ENCODE measurements around the gene HS3ST5. TPM values are rescaled to one million over a fixed set of nuclear protein-coding genes. Genes with fewer than 3 reads are reported as not detected.

The HS3ST5 gene
- total and polyA plus RNA-seq, 8 donors = 0.08 to 0.26 (median 0.11) TPM; not detected in 4

- H3K4me1 ChIP-seq = no peaks in the 10 kb centered on the region
- DNase-seq (no peak), ATAC-seq (no peak), FAIRE-seq (no peak)
- H3K36me3 ChIP-seq = no peaks in the 10 kb centered on the region
- no peak overlapping the region for H3K27ac ChIP-seq
- no peaks in the 10 kb centered on the region for H3K9me3 ChIP-seq
- no peak for TF ChIP-seq CTCF (IDR thresholded peaks at IDR 0.05)
- H3K4me3 ChIP-seq = no peak overlapping the region
- intact Hi-C loops (cut with DNase I) = no loop called here
- 59 to 71% methylated on average over 7 of the region's 7 CpGs for WGBS, 2 donors
- H3K27me3 ChIP-seq = no peaks in the 10 kb centered on the region
These were observed 300.4 kb downstream of the HS3ST5 start for GRCh38 chr6:114042267-114043016.

GRCh38 chr6:114040871-114041270 is 302.0 kb downstream of the HS3ST5 start:
- WGBS, 2 donors = 75 to 82% methylated on average over 2 of the region's 2 CpGs
- no peak overlapping the region for H3K27ac ChIP-seq
- no peak for DNase-seq
- H3K27me3 ChIP-seq = no peaks in the 10 kb centered on the region
- H3K4me3 ChIP-seq = no peak overlapping the region
- H3K36me3 ChIP-seq = no peaks in the 10 kb centered on the region
- TF ChIP-seq CTCF (IDR thresholded peaks at IDR 0.05) = no peak
- intact Hi-C loops (cut with DNase I) = no loop called here
- no peak for FAIRE-seq
- peak in 1 of 4 donors; percentile 22 for ATAC-seq
- H3K9me3 ChIP-seq = no peaks in the 10 kb centered on the region
- H3K4me1 ChIP-seq = no peaks in the 10 kb centered on the region

- Histone ChIP-seq H3K36me3 (no peaks in the 10 kb centered on the region), H3K27me3 (no peaks in the 10 kb centered on the region), H3K4me1 (no peaks in the 10 kb centered on the region), H3K4me3 (no peak overlapping the region), H3K27ac (no peak overlapping the region), H3K9me3 (no peaks in the 10 kb centered on the region)
- ATAC-seq = no peak
- TF ChIP-seq CTCF (IDR thresholded peaks at IDR 0.05) = no peak
- no peak for FAIRE-seq
- 94 to 96% methylated on average over 2 of the region's 2 CpGs for WGBS, 2 donors
- DNase-seq = no peak
- intact Hi-C loops (cut with DNase I) = no loop called here
These were observed 303.0 kb downstream of the HS3ST5 start for GRCh38 chr6:114039841-114040240.

- H3K9me3 ChIP-seq = no peaks in the 10 kb centered on the region
- TF ChIP-seq CTCF (IDR thresholded peaks at IDR 0.05) = no peak
- no peak for FAIRE-seq
These were observed 309.2 kb downstream of the HS3ST5 start for GRCh38 chr6:114033606-114034005.

GRCh38 chr6:114032721-114033120 is 310.1 kb downstream of the HS3ST5 start:
- no peak for DNase-seq
- H3K4me3 ChIP-seq = no peak overlapping the region
- no peaks in the 10 kb centered on the region for H3K4me1 ChIP-seq
- no peak for ATAC-seq
- H3K27me3 ChIP-seq = no peaks in the 10 kb centered on the region
- intact Hi-C loops (cut with DNase I) = no loop called here
- no peaks in the 10 kb centered on the region for H3K9me3 ChIP-seq
- TF ChIP-seq CTCF (IDR thresholded peaks at IDR 0.05) = no peak
- FAIRE-seq = no peak
- H3K27ac ChIP-seq = no peak overlapping the region
- WGBS, 2 donors = 46 to 59% methylated on average over 3 of the region's 3 CpGs
- no peaks in the 10 kb centered on the region for H3K36me3 ChIP-seq

More at GRCh38 chr6:114033606-114034005, 309.2 kb downstream of the HS3ST5 start:
- Histone ChIP-seq H3K4me1 (no peaks in the 10 kb centered on the region), H3K36me3 (no peaks in the 10 kb centered on the region), H3K27ac (no peak overlapping the region), H3K4me3 (no peak overlapping the region), H3K27me3 (no peaks in the 10 kb centered on the region)
- no peak for DNase-seq
- ATAC-seq = no peak
- intact Hi-C loops (cut with DNase I) = no loop called here
